ENCODE results near the gene ARHGEF25.

ARHGEF25 gene

DNA sequence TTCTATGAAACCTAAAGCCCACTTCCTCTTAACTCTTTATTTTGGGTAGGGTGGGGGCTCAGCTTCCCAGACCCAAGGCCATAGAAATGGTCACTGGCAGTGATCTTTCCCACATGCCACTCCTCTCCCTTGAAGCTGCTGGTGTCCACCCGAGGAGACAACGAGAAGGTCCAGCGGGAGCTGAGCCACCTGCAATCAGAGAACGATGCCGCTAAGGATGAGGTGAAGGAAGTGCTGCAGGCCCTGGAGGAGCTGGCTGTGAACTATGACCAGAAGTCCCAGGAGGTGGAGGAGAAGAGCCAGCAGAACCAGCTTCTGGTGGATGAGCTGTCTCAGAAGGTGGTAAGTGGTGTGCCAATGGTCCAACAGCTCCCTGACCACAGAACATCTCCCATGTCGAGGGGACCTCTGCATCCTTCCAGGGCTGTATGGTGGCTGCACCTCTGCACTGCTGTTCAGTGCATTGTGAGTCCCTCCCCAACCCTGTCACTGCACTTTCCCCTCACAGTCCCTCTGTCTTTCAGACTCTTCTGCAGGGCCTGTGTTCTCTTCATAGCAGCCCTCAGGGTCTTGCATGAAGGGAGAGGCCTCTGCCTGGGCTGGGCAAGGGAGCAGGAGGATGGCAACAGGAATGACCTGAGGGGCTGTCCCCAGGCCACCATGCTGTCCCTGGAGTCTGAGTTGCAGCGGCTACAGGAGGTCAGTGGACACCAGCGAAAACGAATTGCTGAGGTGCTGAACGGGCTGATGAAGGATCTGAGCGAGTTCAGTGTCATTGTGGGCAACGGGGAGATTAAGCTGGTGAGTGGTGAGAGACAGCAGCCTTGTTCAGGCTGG lies 39.1 kb upstream of the ARHGEF25 start:
- no peaks in the 10 kb centered on the region for H3K4me1 ChIP-seq (ENCODE audit: insufficient read depth, poor library complexity, severe bottlenecking)
- no peak overlapping the region for H3K4me3 ChIP-seq (ENCODE audit: severe bottlenecking)
- TF ChIP-seq, protein P1, sequence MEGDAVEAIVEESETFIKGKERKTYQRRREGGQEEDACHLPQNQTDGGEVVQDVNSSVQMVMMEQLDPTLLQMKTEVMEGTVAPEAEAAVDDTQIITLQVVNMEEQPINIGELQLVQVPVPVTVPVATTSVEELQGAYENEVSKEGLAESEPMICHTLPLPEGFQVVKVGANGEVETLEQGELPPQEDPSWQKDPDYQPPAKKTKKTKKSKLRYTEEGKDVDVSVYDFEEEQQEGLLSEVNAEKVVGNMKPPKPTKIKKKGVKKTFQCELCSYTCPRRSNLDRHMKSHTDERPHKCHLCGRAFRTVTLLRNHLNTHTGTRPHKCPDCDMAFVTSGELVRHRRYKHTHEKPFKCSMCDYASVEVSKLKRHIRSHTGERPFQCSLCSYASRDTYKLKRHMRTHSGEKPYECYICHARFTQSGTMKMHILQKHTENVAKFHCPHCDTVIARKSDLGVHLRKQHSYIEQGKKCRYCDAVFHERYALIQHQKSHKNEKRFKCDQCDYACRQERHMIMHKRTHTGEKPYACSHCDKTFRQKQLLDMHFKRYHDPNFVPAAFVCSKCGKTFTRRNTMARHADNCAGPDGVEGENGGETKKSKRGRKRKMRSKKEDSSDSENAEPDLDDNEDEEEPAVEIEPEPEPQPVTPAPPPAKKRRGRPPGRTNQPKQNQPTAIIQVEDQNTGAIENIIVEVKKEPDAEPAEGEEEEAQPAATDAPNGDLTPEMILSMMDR (IDR thresholded peaks at IDR 0.05; ENCODE audit: poor library complexity, severe bottlenecking): no peak
- DNase-seq (ENCODE audit: low spot score): no peak
- no peaks in the 10 kb centered on the region for H3K36me3 ChIP-seq (ENCODE audit: low read depth)
- no peak overlapping the region for H3K27ac ChIP-seq (ENCODE audit: poor library complexity, severe bottlenecking)
- ATAC-seq (ENCODE audit: low read depth): no peak
- no peaks in the 10 kb centered on the region for H3K9me3 ChIP-seq (ENCODE audit: severe bottlenecking)
- H3K27me3 ChIP-seq (ENCODE audit: insufficient read depth, poor library complexity, severe bottlenecking): no peaks in the 10 kb centered on the region

DNA sequence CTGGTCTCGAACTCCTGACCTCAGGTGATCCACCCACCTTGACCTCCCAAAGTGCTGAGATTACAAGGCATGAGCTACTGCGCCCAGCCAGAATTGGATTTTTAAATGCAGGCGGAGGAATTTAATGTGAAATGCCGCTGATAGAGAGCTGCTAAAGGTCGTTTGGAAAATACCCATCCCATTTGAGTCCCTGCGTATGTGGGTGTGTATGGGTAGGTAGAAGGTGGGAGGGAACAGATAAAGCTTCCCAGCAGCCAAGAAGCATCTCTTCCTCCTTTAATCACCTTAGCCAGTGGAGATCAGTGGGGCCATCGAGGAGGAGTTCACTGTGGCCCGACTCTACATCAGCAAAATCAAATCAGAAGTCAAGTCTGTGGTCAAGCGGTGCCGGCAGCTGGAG lies 36.4 kb upstream of the ARHGEF25 start:
- Histone ChIP-seq H3K27ac (ENCODE audit: poor library complexity, severe bottlenecking) (no peak overlapping the region), H3K36me3 (ENCODE audit: low read depth) (no peaks in the 10 kb centered on the region), H3K4me3 (ENCODE audit: severe bottlenecking) (no peak overlapping the region), H3K27me3 (ENCODE audit: insufficient read depth, poor library complexity, severe bottlenecking) (no peaks in the 10 kb centered on the region), H3K9me3 (ENCODE audit: severe bottlenecking) (no peaks in the 10 kb centered on the region), H3K4me1 (ENCODE audit: insufficient read depth, poor library complexity, severe bottlenecking) (no peaks in the 10 kb centered on the region)
- no peak for ATAC-seq (ENCODE audit: low read depth)
- no peak for DNase-seq (ENCODE audit: low spot score)
- TF ChIP-seq, protein P1 (IDR thresholded peaks at IDR 0.05; ENCODE audit: poor library complexity, severe bottlenecking): no peak

DNA sequence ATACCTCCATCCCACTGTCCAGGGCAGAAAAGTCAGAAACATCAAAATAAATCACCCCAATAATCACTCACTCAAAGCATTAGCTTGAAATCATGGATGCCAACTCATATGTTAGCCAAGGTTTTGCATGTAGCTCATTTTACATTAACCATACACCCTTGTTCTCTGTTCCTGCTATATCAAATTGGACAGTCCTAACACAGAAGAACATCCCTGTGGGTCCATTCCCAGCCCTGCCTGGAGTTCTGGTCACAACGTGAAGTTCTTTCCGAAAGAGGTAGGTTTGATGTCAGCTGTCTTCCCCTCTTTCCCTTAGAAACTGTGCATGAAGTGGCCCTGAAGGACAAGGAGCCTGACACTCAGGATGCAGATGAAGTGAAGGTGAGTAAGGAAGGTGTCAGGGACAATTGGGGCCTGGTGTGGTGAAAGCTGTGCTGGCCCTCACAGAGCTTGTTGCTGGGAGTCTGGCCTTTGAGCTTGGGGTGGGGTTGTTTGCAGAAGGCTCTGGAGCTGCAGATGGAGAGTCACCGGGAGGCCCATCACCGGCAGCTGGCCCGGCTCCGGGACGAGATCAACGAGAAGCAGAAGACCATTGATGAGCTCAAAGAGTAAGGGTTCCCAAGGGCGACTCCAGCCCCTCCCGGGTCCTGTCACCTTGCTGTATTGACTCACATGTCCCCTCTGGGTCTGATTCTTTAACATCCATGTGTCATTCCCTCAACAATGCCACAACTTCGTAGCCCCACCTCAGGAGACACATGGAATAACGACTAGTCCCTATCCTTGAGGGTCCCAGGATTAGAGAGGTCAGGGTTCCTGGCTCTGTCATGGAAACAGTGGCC lies 35.2 kb upstream of the ARHGEF25 start:
- no peaks in the 10 kb centered on the region for H3K4me1 ChIP-seq (ENCODE audit: insufficient read depth, poor library complexity, severe bottlenecking)
- no peak overlapping the region for H3K4me3 ChIP-seq (ENCODE audit: severe bottlenecking)
- H3K9me3 ChIP-seq (ENCODE audit: severe bottlenecking): no peaks in the 10 kb centered on the region
- no peak for ATAC-seq (ENCODE audit: low read depth)
- TF ChIP-seq, protein P1 (IDR thresholded peaks at IDR 0.05; ENCODE audit: poor library complexity, severe bottlenecking): no peak
- H3K27me3 ChIP-seq (ENCODE audit: insufficient read depth, poor library complexity, severe bottlenecking): no peaks in the 10 kb centered on the region
- no peaks in the 10 kb centered on the region for H3K36me3 ChIP-seq (ENCODE audit: low read depth)
- no peak for DNase-seq (ENCODE audit: low spot score)
- no peak overlapping the region for H3K27ac ChIP-seq (ENCODE audit: poor library complexity, severe bottlenecking)

DNA sequence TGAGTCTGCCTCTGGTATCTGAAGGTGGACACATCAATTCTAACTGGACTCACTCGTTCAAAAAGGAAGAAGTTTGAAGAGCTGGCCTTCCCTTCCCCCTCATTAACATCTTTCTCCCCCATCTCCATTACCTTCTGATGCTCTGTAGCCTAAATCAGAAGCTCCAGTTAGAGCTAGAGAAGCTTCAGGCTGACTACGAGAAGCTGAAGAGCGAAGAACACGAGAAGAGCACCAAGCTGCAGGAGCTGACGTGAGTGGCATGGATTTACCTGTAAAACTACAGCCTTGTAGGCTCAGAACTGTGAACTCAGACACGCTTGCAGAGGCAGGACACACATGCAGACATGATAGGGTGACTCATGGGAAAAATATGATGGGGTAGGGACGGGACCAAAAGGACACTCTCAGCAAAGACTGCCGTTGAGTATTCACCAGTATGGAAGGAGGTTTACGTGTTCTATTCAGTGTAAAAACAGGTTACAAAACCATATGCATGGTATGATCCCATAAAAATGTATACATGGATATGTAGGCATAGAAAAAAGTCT lies 34.5 kb upstream of the ARHGEF25 start:
- ATAC-seq (ENCODE audit: low read depth): no peak
- TF ChIP-seq, protein P1 (IDR thresholded peaks at IDR 0.05; ENCODE audit: poor library complexity, severe bottlenecking): no peak
- no peaks in the 10 kb centered on the region for H3K9me3 ChIP-seq (ENCODE audit: severe bottlenecking)

More for the DNA sequence above, 34.5 kb upstream of the ARHGEF25 start:
- DNase-seq (ENCODE audit: low spot score): no peak
- no peaks in the 10 kb centered on the region for H3K27me3 ChIP-seq (ENCODE audit: insufficient read depth, poor library complexity, severe bottlenecking)
- no peaks in the 10 kb centered on the region for H3K4me1 ChIP-seq (ENCODE audit: insufficient read depth, poor library complexity, severe bottlenecking)
- H3K4me3 ChIP-seq (ENCODE audit: severe bottlenecking): no peak overlapping the region
- no peaks in the 10 kb centered on the region for H3K36me3 ChIP-seq (ENCODE audit: low read depth)
- H3K27ac ChIP-seq (ENCODE audit: poor library complexity, severe bottlenecking): no peak overlapping the region
